GM12874 (cell line): Measurements from ENCODE around the gene LAMB2.

Experiments
- TF ChIP-seq, protein P1 (sequence below): IDR thresholded peaks from 2 replicates; pipeline ENCODE4 v1.5.1; 2011; ENCODE audit warnings: low read depth, mild to moderate bottlenecking, control low read depth, low read length, moderate library complexity; ENCODE audit not compliant: insufficient read depth

The LAMB2 gene

DNA sequence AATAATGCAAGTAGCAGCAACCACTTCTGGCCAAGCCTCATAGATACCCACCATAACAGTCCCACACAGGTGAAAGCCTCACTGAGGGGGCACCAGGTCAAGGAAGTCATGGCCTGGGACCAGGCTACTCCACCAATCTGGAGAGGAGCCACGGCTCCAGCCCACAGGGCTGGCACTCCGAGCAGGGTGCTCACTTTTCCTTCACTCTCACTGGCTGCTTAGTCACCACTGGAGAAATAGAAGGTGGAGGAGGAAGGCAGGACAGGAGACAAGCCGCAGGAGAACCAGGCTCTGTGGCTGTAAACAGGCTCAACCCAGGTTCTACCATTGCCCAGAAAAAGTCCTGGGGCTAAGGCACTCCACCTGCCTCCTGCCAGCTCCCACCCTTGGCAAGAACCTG lies 13.4 kb downstream of the LAMB2 start:
- TF ChIP-seq, protein P1, sequence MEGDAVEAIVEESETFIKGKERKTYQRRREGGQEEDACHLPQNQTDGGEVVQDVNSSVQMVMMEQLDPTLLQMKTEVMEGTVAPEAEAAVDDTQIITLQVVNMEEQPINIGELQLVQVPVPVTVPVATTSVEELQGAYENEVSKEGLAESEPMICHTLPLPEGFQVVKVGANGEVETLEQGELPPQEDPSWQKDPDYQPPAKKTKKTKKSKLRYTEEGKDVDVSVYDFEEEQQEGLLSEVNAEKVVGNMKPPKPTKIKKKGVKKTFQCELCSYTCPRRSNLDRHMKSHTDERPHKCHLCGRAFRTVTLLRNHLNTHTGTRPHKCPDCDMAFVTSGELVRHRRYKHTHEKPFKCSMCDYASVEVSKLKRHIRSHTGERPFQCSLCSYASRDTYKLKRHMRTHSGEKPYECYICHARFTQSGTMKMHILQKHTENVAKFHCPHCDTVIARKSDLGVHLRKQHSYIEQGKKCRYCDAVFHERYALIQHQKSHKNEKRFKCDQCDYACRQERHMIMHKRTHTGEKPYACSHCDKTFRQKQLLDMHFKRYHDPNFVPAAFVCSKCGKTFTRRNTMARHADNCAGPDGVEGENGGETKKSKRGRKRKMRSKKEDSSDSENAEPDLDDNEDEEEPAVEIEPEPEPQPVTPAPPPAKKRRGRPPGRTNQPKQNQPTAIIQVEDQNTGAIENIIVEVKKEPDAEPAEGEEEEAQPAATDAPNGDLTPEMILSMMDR: no peak

- TF ChIP-seq, protein P1: no peak
These were observed 13.8 kb downstream of the LAMB2 start for GRCh38 chr3:49119036-49119435.

DNA sequence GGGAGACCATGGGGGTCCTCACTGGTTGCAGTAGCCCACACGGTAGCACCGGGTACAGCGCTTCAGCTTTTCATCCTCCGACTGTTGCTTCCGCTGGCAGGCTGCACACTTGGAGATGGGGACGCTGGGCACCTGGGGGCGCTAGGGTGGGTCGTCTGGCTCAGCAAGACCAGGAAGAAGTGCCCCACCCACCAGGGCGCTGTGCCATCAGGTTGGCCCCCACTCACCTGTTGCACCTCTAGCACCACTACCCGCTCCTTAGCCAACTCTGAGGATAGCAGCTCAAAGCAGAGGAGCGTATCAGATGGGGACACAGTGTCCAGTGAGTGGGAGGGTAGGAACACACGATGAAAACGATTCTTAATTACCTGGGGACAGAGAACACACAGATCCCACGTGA lies 20.6 kb downstream of the LAMB2 start:
- TF ChIP-seq, protein P1: no peak

GRCh38 chr3:49111347-49111746 lies 21.5 kb downstream of the LAMB2 start:
- TF ChIP-seq, protein P1: no peak

DNA sequence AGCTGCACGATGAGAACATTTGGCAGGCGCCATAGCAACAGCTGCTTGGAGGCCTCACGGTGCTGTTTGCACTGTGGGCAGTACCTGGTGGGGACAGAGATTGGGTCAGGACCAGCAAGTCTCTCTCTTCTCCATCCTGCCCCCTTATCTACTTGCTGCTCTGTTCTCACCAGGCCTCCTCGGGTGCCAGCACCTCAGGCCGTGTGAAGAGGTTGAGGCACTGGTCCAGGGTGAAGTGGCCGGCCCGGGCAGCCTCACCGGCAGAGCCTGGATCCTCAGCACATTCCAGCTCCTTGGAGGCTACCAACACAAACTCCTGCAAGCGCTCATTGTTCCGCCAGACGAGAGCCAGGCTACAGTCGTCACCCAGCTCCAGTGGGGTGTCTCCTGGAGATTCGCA lies 22.1 kb downstream of the LAMB2 start:
- TF ChIP-seq, protein P1: no peak

GRCh38 chr3:49108346-49108745 lies 24.5 kb downstream of the LAMB2 start:
- TF ChIP-seq, protein P1: no peak

DNA sequence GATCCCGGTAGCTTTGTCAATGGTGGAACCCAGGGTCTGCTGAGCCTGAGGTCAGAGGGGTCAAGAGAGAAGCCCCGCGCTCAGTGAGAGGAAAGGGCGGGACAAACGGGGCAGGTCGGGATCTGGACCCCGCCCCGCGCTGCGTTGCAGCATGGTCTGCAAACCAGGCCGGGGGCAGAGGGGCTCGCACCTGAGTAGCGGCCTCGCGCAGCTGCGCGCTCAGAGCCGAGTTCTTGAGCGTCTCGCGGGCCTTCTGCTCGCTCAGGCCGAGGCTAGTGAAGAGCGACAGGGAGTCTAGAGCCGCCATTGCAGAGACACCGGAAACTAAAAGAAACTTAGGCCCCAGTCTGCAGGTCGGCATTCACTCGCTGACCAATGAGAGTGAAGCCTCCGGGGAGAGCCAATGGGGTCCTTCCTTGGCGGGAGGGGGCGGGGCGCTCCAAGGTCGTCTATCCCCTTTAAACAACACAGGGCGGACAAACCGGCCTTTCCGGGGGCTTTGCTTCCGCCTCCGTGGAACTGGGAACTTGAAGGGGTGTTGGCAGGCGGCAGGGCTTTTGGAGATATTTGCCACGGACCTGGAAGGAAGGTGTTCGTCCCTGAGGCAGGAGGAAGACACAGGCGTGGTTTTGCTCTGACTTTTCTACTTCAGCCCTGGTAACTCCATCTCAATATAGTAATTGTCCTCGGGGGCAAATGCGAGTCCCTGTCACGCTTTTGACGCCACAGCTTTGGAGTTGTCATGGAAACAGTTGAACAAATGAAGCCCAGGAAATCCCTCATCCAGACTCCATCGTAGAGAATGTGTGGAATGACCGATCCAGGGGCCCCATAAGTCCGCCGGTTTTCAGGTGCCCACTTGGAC lies 28.2 kb downstream of the LAMB2 start, which contains the start of gene QARS1:
TSS of gene QARS1 (minus strand) at position 331 of the 865 bp plus-strand sequence. CDS start at position 307, 24 bp downstream.
- TF ChIP-seq, protein P1: no peak
